Cardiac fibroblast (primary cell): ENCODE measurements around the gene NUF2.
"Not testable (repeated sequence)": the region's sequence is repeated elsewhere in the genome, so short reads cannot be mapped to it uniquely, and the experiment has no call there.

Experiments
- DNase-seq, 2 donors: peaks; one replicate each; pipeline versions ENCODE4 v3.0.0 to v3.0.0-alpha.2; 2010; ENCODE audit warnings: low read depth in 2 of 2
- H3K4me3 ChIP-seq, 2 donors: replicated peaks in 1 of 2; 1 replicate in 1 of 2; 2 replicates in 1 of 2; pipeline ENCODE4 v1.5.1; 2011; ENCODE audit warnings: low read depth in 2 of 2, low read length in 2 of 2, mild to moderate bottlenecking in 2 of 2, moderate library complexity in 1 of 2
- CTCF ChIP-seq: IDR thresholded peaks from one replicate; pipeline ENCODE4 v1.5.1; 2011; ENCODE audit warnings: low read depth, mild to moderate bottlenecking, low read length, inconsistent platforms

The NUF2 gene

GRCh38 chr1:163335216-163335615, 13.5 kb downstream of the NUF2 start:
- no peak for TF ChIP-seq CTCF
- no peak for DNase-seq

GRCh38 chr1:163337631-163338030, 15.9 kb downstream of the NUF2 start:
- H3K4me3 ChIP-seq = no peak overlapping the region
- TF ChIP-seq CTCF = no peak
- DNase-seq = peak; percentile 41 to 83

More at GRCh38 chr1:163335216-163335615, 13.5 kb downstream of the NUF2 start:
- no peak overlapping the region for H3K4me3 ChIP-seq

- H3K4me3 ChIP-seq = no peak overlapping the region
- peak in 1 of 2 donors; percentile 50 for DNase-seq
- no peak for TF ChIP-seq CTCF
Observed at GRCh38 chr1:163346326-163346870, 24.6 kb downstream of the NUF2 start.

GRCh38 chr1:163347106-163347505, 25.4 kb downstream of the NUF2 start:
- no peak for DNase-seq
- no peak overlapping the region for H3K4me3 ChIP-seq
- TF ChIP-seq CTCF = no peak

GRCh38 chr1:163351912-163352311, 30.2 kb downstream of the NUF2 start:
- no peak overlapping the region for H3K4me3 ChIP-seq
- TF ChIP-seq CTCF = no peak
- DNase-seq = no peak

- DNase-seq = peak; percentile 29 to 37
- no peak for TF ChIP-seq CTCF
- no peak overlapping the region for H3K4me3 ChIP-seq
Observed at GRCh38 chr1:163357378-163357777, 35.6 kb downstream of the NUF2 start.

- not testable (repeated sequence) for DNase-seq, H3K4me3 ChIP-seq
Observed at GRCh38 chr1:163358172-163358571, 36.4 kb downstream of the NUF2 start.
